IMR-90 (cell line): Measurements from ENCODE around the gene KCTD5. TPM values are rescaled to one million over a fixed set of nuclear protein-coding genes. Genes with fewer than 3 reads are reported as not detected.

Experiments
- ATAC-seq: fragments of 200-7000 bp; cut with Tn5 transposase; 2 replicates; pipeline ENCODE4 v1.9.1; 2020; ENCODE audit warnings: low read depth, mild to moderate bottlenecking, moderate library complexity
- BruUV-seq: library from RNA; stranded (reverse); fragments of 400-500 nt; replicated peaks from 2 replicates; lab custom pipeline; 2021; lab: Mats Ljungman, UMichigan
- CTCF ChIA-PET: fragments of 300-600 bp; formaldehyde crosslinking; extraction: SDS; loops from one replicate; lab custom pipeline; 2021; ENCODE audit warnings: antibody characterized with exemption; lab: Yijun Ruan, JAX
- POLR2A ChIA-PET: fragments of 300-600 bp; sonication (Branson Sonifier 250); formaldehyde crosslinking; loops from one replicate; lab custom pipeline; 2022; ENCODE audit warnings: antibody characterized with exemption; ENCODE audit not compliant: unreplicated experiment; lab: Charles Lee
- DNase-seq: peaks from one replicate; pipeline ENCODE4 v3.0.0; 2013
- H2AFZ ChIP-seq: replicated peaks from 2 replicates; pipeline ENCODE3; 2013; ENCODE audit warnings: low read length, mild to moderate bottlenecking; ENCODE audit not compliant: poor library complexity
- H2AK5ac ChIP-seq: 2 replicates; pipeline ENCODE4 v1.6.1; 2013; ENCODE audit warnings: low read depth, low read length, inconsistent platforms
- H2AK9ac ChIP-seq: replicated peaks from 2 replicates; pipeline ENCODE3; 2013; ENCODE audit warnings: mild to moderate bottlenecking, low read depth, low read length, moderate library complexity; ENCODE audit not compliant: poor library complexity
- H2BK120ac ChIP-seq: 2 replicates; pipeline ENCODE4 v1.6.1; 2013; ENCODE audit warnings: low read depth, low read length, inconsistent platforms
- H2BK15ac ChIP-seq: 3 replicates; pipeline ENCODE4 v1.6.1; 2013; ENCODE audit warnings: low read depth, low read length, inconsistent platforms
- H2BK20ac ChIP-seq: 2 replicates; pipeline ENCODE4 v1.6.1; 2013; ENCODE audit warnings: low read depth, mild to moderate bottlenecking, inconsistent platforms, low read length, moderate library complexity
- H2BK5ac ChIP-seq: 2 replicates; pipeline ENCODE4 v1.6.1; 2013; ENCODE audit warnings: mild to moderate bottlenecking, low read depth, low read length, inconsistent platforms; ENCODE audit not compliant: poor library complexity, severe bottlenecking
- H3K14ac ChIP-seq: replicated peaks from 2 replicates; pipeline ENCODE4 v1.6.1; 2013; ENCODE audit warnings: low read depth, low read length, inconsistent platforms
- H3K18ac ChIP-seq: 2 replicates; pipeline ENCODE4 v1.6.1; 2013; ENCODE audit warnings: low read depth, low read length, control low read depth
- H3K23ac ChIP-seq: 2 replicates; pipeline ENCODE4 v1.6.1; 2013; ENCODE audit warnings: low read depth, low read length, inconsistent platforms
- H3K27ac ChIP-seq: 2 replicates; pipeline ENCODE4 v1.5.1; 2013; ENCODE audit warnings: mild to moderate bottlenecking, control low read depth, low read length; ENCODE audit not compliant: insufficient read depth
- H3K27me3 ChIP-seq: 2 replicates; pipeline ENCODE4 v1.6.1; 2013; ENCODE audit warnings: low read length; ENCODE audit not compliant: control insufficient read depth, insufficient read depth
- H3K36me3 ChIP-seq: 2 replicates; pipeline ENCODE4 v1.6.1; 2013; ENCODE audit warnings: low read length, mixed read lengths; ENCODE audit not compliant: control insufficient read depth, insufficient read depth
- H3K4ac ChIP-seq: 2 replicates; pipeline ENCODE4 v1.6.1; 2013; ENCODE audit warnings: low read depth, low read length, inconsistent platforms
- H3K4me1 ChIP-seq: 2 replicates; pipeline ENCODE4 v1.6.1; 2013; ENCODE audit warnings: low read length, mixed read lengths; ENCODE audit not compliant: control insufficient read depth, insufficient read depth
- H3K4me2 ChIP-seq: 2 replicates; pipeline ENCODE4 v1.6.1; 2013; ENCODE audit warnings: low read depth, mild to moderate bottlenecking, control low read depth, low read length, moderate library complexity
- H3K4me3 ChIP-seq: 2 replicates; pipeline ENCODE4 v1.5.1; 2013; ENCODE audit warnings: low read depth, mild to moderate bottlenecking, control low read depth, low read length, moderate library complexity; ENCODE audit not compliant: insufficient read depth
- H3K56ac ChIP-seq: 2 replicates; pipeline ENCODE4 v1.6.1; 2013; ENCODE audit warnings: low read length, inconsistent platforms; ENCODE audit not compliant: insufficient read depth; ENCODE audit errors: extremely low read depth
- H3K79me1 ChIP-seq, 2 experiments: 2 replicates each; pipeline ENCODE4 v1.6.1; 2013; ENCODE audit warnings: low read length in 2 of 2, inconsistent platforms in 1 of 2, low read depth in 1 of 2
- H3K9ac ChIP-seq: 2 replicates; pipeline ENCODE4 v1.6.1; 2013; ENCODE audit warnings: low read depth, low read length, control low read depth
- H3K9me1 ChIP-seq: 2 replicates; pipeline ENCODE4 v1.6.1; 2013; ENCODE audit warnings: low read length, inconsistent platforms; ENCODE audit not compliant: insufficient read depth
- H3K9me3 ChIP-seq: 2 replicates; pipeline ENCODE4 v1.6.1; 2013; ENCODE audit warnings: low read length; ENCODE audit not compliant: control insufficient read depth, insufficient read depth
- H4K20me1 ChIP-seq: 2 replicates; pipeline ENCODE4 v1.6.1; 2013; ENCODE audit warnings: low read length, inconsistent platforms; ENCODE audit not compliant: insufficient read depth
- H4K5ac ChIP-seq: 2 replicates; pipeline ENCODE4 v1.6.1; 2013; ENCODE audit warnings: mild to moderate bottlenecking, low read depth, low read length, control low read depth
- H4K8ac ChIP-seq, 2 experiments: 2 replicates each; pipeline ENCODE4 v1.6.1; 2013; ENCODE audit warnings: low read depth in 2 of 2, low read length in 2 of 2, control low read depth in 1 of 2, inconsistent platforms in 1 of 2
- H4K91ac ChIP-seq: 2 replicates; pipeline ENCODE4 v1.6.1; 2013; ENCODE audit warnings: low read depth, low read length, inconsistent platforms; ENCODE audit not compliant: insufficient read depth
- BHLHE40 ChIP-seq: fragments of 150-350 bp; IDR thresholded peaks from 2 replicates; pipeline ENCODE4 v1.6.1; 2016; ENCODE audit warnings: mild to moderate bottlenecking, low read depth, low read length
- CEBPB ChIP-seq: IDR thresholded peaks from 2 replicates; pipeline ENCODE4 v1.6.1; 2012; ENCODE audit warnings: low read depth, low read length, improper control_type of control experiment
- CHD1 ChIP-seq: IDR thresholded peaks from 2 replicates; pipeline ENCODE4 v1.6.1; 2012; ENCODE audit warnings: low read depth, low read length, improper control_type of control experiment
- FOS ChIP-seq: fragments of 150-350 bp; IDR thresholded peaks from 2 replicates; pipeline ENCODE4 v1.6.1; 2016; ENCODE audit warnings: low read depth, low read length
- MAFK ChIP-seq: IDR thresholded peaks from 2 replicates; pipeline ENCODE4 v1.6.1; 2012; ENCODE audit warnings: low read depth, low read length, improper control_type of control experiment
- MAZ ChIP-seq: IDR thresholded peaks from 2 replicates; pipeline ENCODE4 v1.6.1; 2012; ENCODE audit warnings: low read depth, mild to moderate bottlenecking, low read length, improper control_type of control experiment, moderate library complexity, borderline replicate concordance
- MXI1 ChIP-seq: IDR thresholded peaks from 2 replicates; pipeline ENCODE4 v1.6.1; 2012; ENCODE audit warnings: low read depth, mild to moderate bottlenecking, low read length, moderate library complexity, borderline replicate concordance
- NFE2L2 ChIP-seq: fragments of 150-350 bp; IDR thresholded peaks from 2 replicates; pipeline ENCODE4 v1.6.1; 2016; ENCODE audit warnings: low read depth, mild to moderate bottlenecking, low read length
- POLR2A ChIP-seq: IDR thresholded peaks from 2 replicates; pipeline ENCODE4 v1.6.1; 2012; ENCODE audit warnings: mild to moderate bottlenecking, low read depth, low read length
- RAD21 ChIP-seq: IDR thresholded peaks from 2 replicates; pipeline ENCODE4 v1.6.1; 2012; ENCODE audit warnings: low read length, improper control_type of control experiment
- RCOR1 ChIP-seq: IDR thresholded peaks from 2 replicates; pipeline ENCODE4 v1.6.1; 2012; ENCODE audit warnings: mild to moderate bottlenecking, low read length, improper control_type of control experiment; ENCODE audit not compliant: insufficient replicate concordance
- RFX5 ChIP-seq: IDR thresholded peaks from 2 replicates; pipeline ENCODE4 v1.8.0; 2012; ENCODE audit warnings: low read depth, mild to moderate bottlenecking, low read length, moderate library complexity
- SMC3 ChIP-seq: fragments of 150-350 bp; IDR thresholded peaks from 2 replicates; pipeline ENCODE4 v1.6.1; 2016; ENCODE audit warnings: low read depth, mild to moderate bottlenecking, antibody characterized with exemption, low read length, moderate library complexity
- WGBS, 2 experiments: methylation state at CpG; one replicate each; pipeline versions ENCODE4 v1.1.5 to v1.1.7; 2013; ENCODE audit warnings: missing lambda C conversion rate in 2 of 2; ENCODE audit not compliant: insufficient read length in 1 of 2; ENCODE audit errors: extremely low coverage in 2 of 2; 5-methylcytosine and 5-hydroxymethylcytosine counted together
- dilution Hi-C: fragments of 300-500 bp; cut with HindIII; formaldehyde crosslinking; loops from one replicate; pipeline ENCODE4 v1.14.3; 2018; ENCODE audit warnings: low sequenced_read_pairs; ENCODE audit not compliant: unreplicated experiment
- in situ Hi-C: fragments of 300-500 bp; cut with MboI; formaldehyde crosslinking; loops from 3 replicates; pipeline ENCODE4 v1.14.3; 2019; ENCODE audit warnings: low sequenced_read_pairs, inconsistent platforms, mixed read lengths
- intact Hi-C: fragments of 100-400 bp; cut with micrococcal nuclease; formaldehyde crosslinking; loops from 2 replicates; pipeline ENCODE4 v1.10.0; 2022
- polyA plus RNA-seq, 3 experiments: library from polyadenylated mRNA; depleted of rRNA; stranded (reverse); fragments of >200 nt; gene quantifications; 2 replicates each; pipeline ENCODE4 v1.2.3, GENCODE V29; 2012; ENCODE audit warnings: low replicate concordance in 1 of 3
- total RNA-seq: library from RNA; depleted of rRNA; stranded (reverse); fragments of >200 nt; gene quantifications from 2 replicates; pipeline ENCODE4 v1.2.3, GENCODE V29; 2012
- TF ChIP-seq, protein P1 (sequence below): fragments of 150-350 bp; IDR thresholded peaks from 2 replicates; pipeline ENCODE4 v1.6.1; 2016; ENCODE audit warnings: low read depth, mild to moderate bottlenecking, low read length, moderate library complexity, borderline replicate concordance
- TF ChIP-seq, protein P2 (sequence below): fragments of 150-350 bp; IDR thresholded peaks from 2 replicates; pipeline ENCODE4 v1.6.1; 2017; ENCODE audit warnings: mild to moderate bottlenecking, antibody characterized with exemption, low read length, low read depth
- TF ChIP-seq, protein P3 (sequence below): conservative IDR thresholded peaks from 2 replicates; pipeline ENCODE4 v1.5.1; 2012; ENCODE audit warnings: mild to moderate bottlenecking, low read depth, low read length, improper control_type of control experiment

Gene KCTD5
- total and polyA plus RNA-seq, 2 of the 4 experiments (the other 2 are of a cell fraction): 17.2 to 56.2 TPM

DNA sequence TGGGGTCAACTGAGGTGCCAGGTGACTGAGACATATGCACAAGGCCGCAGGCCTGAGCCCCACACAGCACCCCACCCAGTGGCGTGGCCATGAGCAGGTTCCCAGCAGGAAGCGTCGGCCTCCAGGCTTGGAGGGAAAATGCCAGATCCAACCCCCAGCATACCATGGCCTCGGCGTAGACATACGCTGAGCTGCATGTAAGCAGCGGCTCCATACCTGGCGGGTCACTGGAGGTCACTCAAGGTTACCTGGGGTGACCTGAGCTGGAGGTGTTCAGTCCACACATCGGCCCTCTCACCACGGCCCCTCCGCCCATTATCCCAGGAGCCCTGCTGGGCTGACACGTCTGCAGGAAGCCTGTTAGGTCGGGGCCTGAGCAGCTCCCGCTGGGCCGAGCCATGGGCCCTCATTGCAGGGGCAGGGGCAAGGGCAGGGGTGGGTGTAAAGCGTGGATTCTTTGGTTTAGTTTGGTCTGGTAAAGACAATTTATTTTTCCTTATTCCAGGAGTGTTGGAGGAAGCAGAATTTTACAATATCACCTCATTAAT lies 15.2 kb downstream of the KCTD5 start:
- BruUV-seq: no TSS peak
- peaks cover 11% of the 10 kb centered on the region for H4K20me1 ChIP-seq
- POLR2A ChIA-PET: no interaction called here

More for the DNA sequence above, 15.2 kb downstream of the KCTD5 start:
- Histone ChIP-seq H3K4me2 (no peak overlapping the region), H3K9me3 (no peaks in the 10 kb centered on the region), H2BK20ac (no peak overlapping the region), H3K27me3 (no peaks in the 10 kb centered on the region), H3K4ac (no peak overlapping the region), H2AK5ac (no peak overlapping the region), H3K56ac (no peak overlapping the region), H4K8ac (no peak overlapping the region), H3K4me1 (peaks cover 2% of the 10 kb centered on the region; the same call in 1 of the 2 replicates), H3K27ac (no peak overlapping the region), H3K9me1 (no peaks in the 10 kb centered on the region; the same call in 1 of the 2 replicates), H3K23ac (no peak overlapping the region), H2BK120ac (no peak overlapping the region), H2BK5ac (no peak overlapping the region), H3K9ac (no peak overlapping the region), H3K14ac (no peak overlapping the region), H3K18ac (no peak overlapping the region), H3K4me3 (no peak overlapping the region), H3K36me3 (peaks cover 51% of the 10 kb centered on the region), H2BK15ac (no peak overlapping the region), H4K5ac (no peak overlapping the region), H2AFZ (no peak overlapping the region), H4K91ac (no peak overlapping the region), H2AK9ac (no peak overlapping the region), H3K79me1 (peaks cover 0 to 24% of the 10 kb centered on the region in 2 experiments)
- dilution Hi-C loops: no loop called here
- in situ Hi-C loops: no loop called here
- intact Hi-C loops: no loop called here
- WGBS, 2 experiments: 91% methylated on average over 6 of the region's 17 CpGs; no CpG with 5 or more reads in 1 of the 2 experiments
- CTCF ChIA-PET: no interaction called here
- no peak for ATAC-seq
- TF ChIP-seq CHD1 (no peak), FOS (no peak), MAZ (no peak), MAFK (no peak), NFE2L2 (no peak), CEBPB (no peak), SMC3 (no peak), RAD21 (no peak), MXI1 (no peak), RFX5 (no peak), BHLHE40 (no peak), RCOR1 (no peak), POLR2A (no peak)
- TF ChIP-seq, protein P1, sequence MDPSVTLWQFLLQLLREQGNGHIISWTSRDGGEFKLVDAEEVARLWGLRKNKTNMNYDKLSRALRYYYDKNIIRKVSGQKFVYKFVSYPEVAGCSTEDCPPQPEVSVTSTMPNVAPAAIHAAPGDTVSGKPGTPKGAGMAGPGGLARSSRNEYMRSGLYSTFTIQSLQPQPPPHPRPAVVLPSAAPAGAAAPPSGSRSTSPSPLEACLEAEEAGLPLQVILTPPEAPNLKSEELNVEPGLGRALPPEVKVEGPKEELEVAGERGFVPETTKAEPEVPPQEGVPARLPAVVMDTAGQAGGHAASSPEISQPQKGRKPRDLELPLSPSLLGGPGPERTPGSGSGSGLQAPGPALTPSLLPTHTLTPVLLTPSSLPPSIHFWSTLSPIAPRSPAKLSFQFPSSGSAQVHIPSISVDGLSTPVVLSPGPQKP: no peak
- TF ChIP-seq, protein P2, sequence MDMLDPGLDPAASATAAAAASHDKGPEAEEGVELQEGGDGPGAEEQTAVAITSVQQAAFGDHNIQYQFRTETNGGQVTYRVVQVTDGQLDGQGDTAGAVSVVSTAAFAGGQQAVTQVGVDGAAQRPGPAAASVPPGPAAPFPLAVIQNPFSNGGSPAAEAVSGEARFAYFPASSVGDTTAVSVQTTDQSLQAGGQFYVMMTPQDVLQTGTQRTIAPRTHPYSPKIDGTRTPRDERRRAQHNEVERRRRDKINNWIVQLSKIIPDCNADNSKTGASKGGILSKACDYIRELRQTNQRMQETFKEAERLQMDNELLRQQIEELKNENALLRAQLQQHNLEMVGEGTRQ: no peak
- TF ChIP-seq, protein P3, sequence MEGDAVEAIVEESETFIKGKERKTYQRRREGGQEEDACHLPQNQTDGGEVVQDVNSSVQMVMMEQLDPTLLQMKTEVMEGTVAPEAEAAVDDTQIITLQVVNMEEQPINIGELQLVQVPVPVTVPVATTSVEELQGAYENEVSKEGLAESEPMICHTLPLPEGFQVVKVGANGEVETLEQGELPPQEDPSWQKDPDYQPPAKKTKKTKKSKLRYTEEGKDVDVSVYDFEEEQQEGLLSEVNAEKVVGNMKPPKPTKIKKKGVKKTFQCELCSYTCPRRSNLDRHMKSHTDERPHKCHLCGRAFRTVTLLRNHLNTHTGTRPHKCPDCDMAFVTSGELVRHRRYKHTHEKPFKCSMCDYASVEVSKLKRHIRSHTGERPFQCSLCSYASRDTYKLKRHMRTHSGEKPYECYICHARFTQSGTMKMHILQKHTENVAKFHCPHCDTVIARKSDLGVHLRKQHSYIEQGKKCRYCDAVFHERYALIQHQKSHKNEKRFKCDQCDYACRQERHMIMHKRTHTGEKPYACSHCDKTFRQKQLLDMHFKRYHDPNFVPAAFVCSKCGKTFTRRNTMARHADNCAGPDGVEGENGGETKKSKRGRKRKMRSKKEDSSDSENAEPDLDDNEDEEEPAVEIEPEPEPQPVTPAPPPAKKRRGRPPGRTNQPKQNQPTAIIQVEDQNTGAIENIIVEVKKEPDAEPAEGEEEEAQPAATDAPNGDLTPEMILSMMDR: no peak
- DNase-seq: no peak
